ENCODE measurements around the gene AGA.

DNA sequence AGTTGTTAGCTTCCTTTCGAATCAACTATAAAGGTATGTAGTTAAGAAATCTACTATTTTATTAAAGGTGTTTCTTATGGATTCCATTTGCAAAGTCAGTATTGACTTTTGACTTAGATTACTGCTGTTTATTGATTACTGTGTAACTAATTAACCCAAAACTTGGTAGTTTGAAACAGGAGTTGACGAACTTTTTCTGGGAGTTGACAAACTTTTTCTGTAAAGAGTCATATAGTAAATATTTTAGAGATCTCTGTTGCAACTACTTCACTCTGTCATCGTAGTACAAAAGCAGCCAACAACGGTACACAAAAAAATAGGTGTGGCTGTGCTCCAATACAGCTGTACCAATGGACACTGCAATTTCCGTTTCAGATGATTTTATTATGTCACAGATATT, 30.2 kb downstream of the AGA start:
- TF ChIP-seq, protein P1, sequence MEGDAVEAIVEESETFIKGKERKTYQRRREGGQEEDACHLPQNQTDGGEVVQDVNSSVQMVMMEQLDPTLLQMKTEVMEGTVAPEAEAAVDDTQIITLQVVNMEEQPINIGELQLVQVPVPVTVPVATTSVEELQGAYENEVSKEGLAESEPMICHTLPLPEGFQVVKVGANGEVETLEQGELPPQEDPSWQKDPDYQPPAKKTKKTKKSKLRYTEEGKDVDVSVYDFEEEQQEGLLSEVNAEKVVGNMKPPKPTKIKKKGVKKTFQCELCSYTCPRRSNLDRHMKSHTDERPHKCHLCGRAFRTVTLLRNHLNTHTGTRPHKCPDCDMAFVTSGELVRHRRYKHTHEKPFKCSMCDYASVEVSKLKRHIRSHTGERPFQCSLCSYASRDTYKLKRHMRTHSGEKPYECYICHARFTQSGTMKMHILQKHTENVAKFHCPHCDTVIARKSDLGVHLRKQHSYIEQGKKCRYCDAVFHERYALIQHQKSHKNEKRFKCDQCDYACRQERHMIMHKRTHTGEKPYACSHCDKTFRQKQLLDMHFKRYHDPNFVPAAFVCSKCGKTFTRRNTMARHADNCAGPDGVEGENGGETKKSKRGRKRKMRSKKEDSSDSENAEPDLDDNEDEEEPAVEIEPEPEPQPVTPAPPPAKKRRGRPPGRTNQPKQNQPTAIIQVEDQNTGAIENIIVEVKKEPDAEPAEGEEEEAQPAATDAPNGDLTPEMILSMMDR (conservative IDR thresholded peaks at IDR 0.05): no peak
- TF ChIP-seq ZFX (IDR thresholded peaks at IDR 0.05): no peak
